ENCODE data around the gene PTPRN2.
"Not testable (repeated sequence)": the region's sequence is repeated elsewhere in the genome, so short reads cannot be mapped to it uniquely, and the experiment has no call there.

The PTPRN2 gene

GRCh38 chr7:158512042-158512441 is 75.6 kb downstream of the PTPRN2 start:
- in situ Hi-C loops (cut with HindIII; ENCODE audit: low sequenced_read_pairs), result no loop called here
- no peak for TF ChIP-seq CTCF (IDR thresholded peaks at IDR 0.05; ENCODE audit: low read depth, low read length, missing control alignments)
- no peak overlapping the region for H3K4me3 ChIP-seq (ENCODE audit: low read depth, low read length)
- no peak for DNase-seq (ENCODE audit: low read depth)

GRCh38 chr7:158508802-158509385 is 78.7 kb downstream of the PTPRN2 start:
- in situ Hi-C loops (cut with HindIII; ENCODE audit: low sequenced_read_pairs), result no loop called here
- TF ChIP-seq CTCF (IDR thresholded peaks at IDR 0.05; ENCODE audit: low read depth, low read length, missing control alignments), result no peak
- H3K4me3 ChIP-seq (ENCODE audit: low read depth, low read length), result no peak overlapping the region
- no peak for DNase-seq (ENCODE audit: low read depth)

- in situ Hi-C loops (cut with HindIII; ENCODE audit: low sequenced_read_pairs); H3K4me3 ChIP-seq (ENCODE audit: low read depth, low read length); DNase-seq (ENCODE audit: low read depth): not testable (repeated sequence)
Measured at GRCh38 chr7:158508321-158508720, 79.3 kb downstream of the PTPRN2 start.

GRCh38 chr7:158507917-158508316 is 79.7 kb downstream of the PTPRN2 start:
- in situ Hi-C loops (cut with HindIII; ENCODE audit: low sequenced_read_pairs), result no loop called here
- H3K4me3 ChIP-seq (ENCODE audit: low read depth, low read length), result no peak overlapping the region
- no peak for DNase-seq (ENCODE audit: low read depth)
- no peak for TF ChIP-seq CTCF (IDR thresholded peaks at IDR 0.05; ENCODE audit: low read depth, low read length, missing control alignments)

GRCh38 chr7:158507175-158507574 is 80.4 kb downstream of the PTPRN2 start:
- DNase-seq (ENCODE audit: low read depth); in situ Hi-C loops (cut with HindIII; ENCODE audit: low sequenced_read_pairs); H3K4me3 ChIP-seq (ENCODE audit: low read depth, low read length): not testable (repeated sequence)

- no peak overlapping the region for H3K4me3 ChIP-seq (ENCODE audit: low read depth, low read length)
- no peak for TF ChIP-seq CTCF (IDR thresholded peaks at IDR 0.05; ENCODE audit: low read depth, low read length, missing control alignments)
- no peak for DNase-seq (ENCODE audit: low read depth)
- in situ Hi-C loops (cut with HindIII; ENCODE audit: low sequenced_read_pairs), result no loop called here
Measured at GRCh38 chr7:158506626-158507025, 81.0 kb downstream of the PTPRN2 start.

- no peak for TF ChIP-seq CTCF (IDR thresholded peaks at IDR 0.05; ENCODE audit: low read depth, low read length, missing control alignments)
- in situ Hi-C loops (cut with HindIII; ENCODE audit: low sequenced_read_pairs), result no loop called here
- no peak for DNase-seq (ENCODE audit: low read depth)
- no peak overlapping the region for H3K4me3 ChIP-seq (ENCODE audit: low read depth, low read length)
Measured at GRCh38 chr7:158505683-158506082, 81.9 kb downstream of the PTPRN2 start.

All from astrocyte of the cerebellum (primary cell).